HG02610 (cell line): Measurements from ENCODE around the gene LHX8.

ENCODE experiments used
- ATAC-seq: cut with Tn5 transposase; IDR thresholded peaks from one replicate; pipeline ENCODE4 v1.9.1; 2021; ENCODE audit warnings: mild to moderate bottlenecking, moderate library complexity; ENCODE audit not compliant: unreplicated experiment

The LHX8 gene

DNA sequence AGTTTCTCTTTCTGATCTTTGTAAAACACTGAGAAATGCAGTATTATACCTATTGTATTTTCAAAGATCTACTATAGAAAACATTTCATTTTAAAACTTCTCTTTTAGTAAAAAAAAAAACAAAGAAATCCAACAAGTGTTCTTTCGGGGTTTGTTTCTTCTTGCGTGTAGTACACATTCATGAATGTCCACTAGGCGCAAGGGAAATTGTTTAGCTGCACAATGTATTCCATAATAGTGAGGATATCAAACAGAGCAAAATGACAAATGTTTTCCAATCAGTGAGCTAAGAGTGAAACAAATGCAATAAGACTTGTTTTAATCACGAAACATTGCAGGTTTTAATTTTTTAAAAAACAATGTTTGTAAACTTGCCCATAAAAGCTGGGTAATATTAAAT, 68.6 kb downstream of the LHX8 start:
- no peak for ATAC-seq

DNA sequence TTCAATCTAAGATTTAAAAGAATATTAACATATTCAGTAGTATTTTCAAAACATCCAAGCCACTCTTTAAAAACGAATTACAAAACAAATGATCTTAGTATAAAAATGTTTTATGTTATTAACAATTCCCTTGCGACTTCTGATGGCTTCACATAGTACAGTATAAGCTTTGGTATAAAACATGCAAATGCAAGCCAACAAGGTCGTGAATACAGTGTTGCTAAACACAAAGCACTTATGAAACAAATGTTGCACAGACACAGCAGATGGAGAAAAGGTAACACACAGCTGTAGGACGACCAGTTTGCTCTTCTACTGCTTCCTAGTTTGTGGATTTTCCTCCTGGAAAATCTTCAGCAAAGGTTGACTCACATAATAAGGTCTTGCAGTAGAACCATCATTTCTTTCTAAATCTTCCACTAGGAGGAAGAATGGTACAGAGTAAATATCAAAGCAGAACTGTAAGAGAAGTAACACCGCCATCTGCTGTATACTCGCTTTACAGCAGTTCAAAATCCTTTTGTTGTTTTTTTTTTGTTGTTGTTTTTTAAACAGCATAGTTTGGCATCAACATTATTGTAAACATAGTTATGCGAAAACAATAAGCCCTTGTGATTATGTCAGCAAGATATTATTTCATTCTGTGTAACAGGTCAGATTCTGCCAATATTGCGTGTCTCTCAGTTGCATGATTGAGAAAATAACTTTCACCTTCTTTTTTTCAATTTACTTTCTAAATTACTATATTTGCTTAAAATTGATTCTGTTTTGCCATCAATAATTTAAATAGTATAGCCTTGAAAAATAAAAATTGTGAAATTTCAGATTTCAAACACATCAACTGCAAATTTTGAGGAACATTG, 69.5 kb downstream of the LHX8 start:
- ATAC-seq, result peak; percentile 84

DNA sequence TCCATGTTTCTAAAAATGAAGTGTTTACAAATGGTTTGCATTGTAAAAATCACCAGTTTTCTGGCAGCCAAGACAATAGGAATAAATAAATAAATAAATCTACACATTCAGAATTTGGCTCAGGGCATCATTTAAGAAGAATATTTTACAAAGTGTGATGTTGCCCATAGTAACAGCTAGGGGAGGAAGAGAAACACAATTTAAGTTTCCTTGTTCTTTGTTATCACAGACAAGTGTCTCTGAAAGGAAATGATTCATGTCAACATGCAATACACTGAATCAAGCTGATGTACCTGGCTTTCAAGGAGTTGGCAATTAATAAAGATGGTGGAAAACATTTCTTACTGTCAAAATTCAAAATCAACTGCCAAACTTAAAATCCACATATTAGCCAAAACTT, 74.7 kb downstream of the LHX8 start:
- no peak for ATAC-seq
